HG03342 (cell line): ENCODE measurements around the gene RAB21.

Experiments
- ATAC-seq: cut with Tn5 transposase; IDR thresholded peaks from one replicate; pipeline ENCODE4 v1.9.1; 2021; ENCODE audit warnings: mild to moderate bottlenecking, moderate library complexity; ENCODE audit not compliant: unreplicated experiment

The RAB21 gene

DNA sequence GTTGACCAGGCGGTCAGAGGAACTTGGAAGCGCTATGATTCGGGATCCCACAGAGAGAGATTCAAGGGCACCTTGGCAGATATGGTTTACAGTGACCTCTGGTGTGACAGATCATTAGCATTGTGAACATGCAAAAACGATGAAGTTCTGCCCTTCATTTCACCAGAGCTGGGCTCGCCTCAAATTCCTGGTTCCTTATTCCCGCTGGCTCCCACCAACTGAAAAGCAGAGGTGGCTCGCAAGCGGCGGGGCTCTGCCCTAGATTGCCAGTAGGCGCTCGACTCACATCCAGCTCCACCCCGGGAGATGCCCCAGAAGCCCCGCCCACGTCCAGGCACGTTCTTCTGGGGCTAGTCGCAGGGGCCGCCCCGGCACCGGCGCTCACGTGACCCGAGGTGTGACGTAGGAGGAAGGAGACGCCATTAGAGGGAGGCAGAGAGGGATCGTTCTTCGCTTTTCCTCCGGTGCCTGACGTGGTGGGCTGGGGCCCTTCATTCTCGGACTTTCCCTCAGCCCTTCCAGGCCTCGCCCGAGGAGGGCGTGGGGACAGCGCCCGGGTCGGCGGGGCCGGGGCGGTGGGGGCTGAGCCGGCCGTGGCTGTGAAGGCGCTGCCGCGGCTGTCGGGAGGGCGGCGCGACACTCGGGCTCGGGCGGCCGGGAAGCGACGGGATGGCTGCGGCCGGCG is at the start of gene RAB21:
RAB21 (plus strand) TSS at position 403 of the 685 bp plus-strand sequence; CDS start at position 670, 267 bp downstream.
- peak; percentile 97 for ATAC-seq

GRCh38 chr12:71704920-71705319 is 49.7 kb upstream of the RAB21 start:
- no peak for ATAC-seq

DNA sequence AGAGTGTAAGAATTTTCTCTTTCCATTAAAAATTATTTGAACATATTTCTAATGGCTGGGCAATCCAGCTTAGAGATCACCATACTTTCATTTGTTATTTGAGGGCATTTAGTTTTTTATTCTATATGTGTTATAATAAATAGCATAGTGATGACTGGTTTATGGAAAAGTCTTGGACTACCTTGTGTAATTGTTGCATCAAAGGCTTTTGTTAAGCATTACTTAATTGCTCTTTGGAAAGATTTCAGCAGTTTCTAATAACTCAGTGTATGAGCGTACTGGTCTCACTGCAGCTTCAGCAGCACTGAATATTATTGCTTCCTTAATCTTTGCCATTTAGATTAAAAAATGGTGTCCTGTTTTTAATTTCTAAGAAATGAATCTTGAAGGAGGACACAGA is 46.0 kb upstream of the RAB21 start:
- ATAC-seq = no peak

GRCh38 chr12:71710276-71711125 is 44.2 kb upstream of the RAB21 start:
- no peak for ATAC-seq

GRCh38 chr12:71718611-71719010 is 36.1 kb upstream of the RAB21 start:
- no peak for ATAC-seq

- ATAC-seq = no peak
Measured at GRCh38 chr12:71719647-71720370, 34.9 kb upstream of the RAB21 start.

GRCh38 chr12:71721783-71722505 is 32.7 kb upstream of the RAB21 start:
- ATAC-seq = no peak

GRCh38 chr12:71725011-71725410 is 29.7 kb upstream of the RAB21 start:
- ATAC-seq = no peak

- ATAC-seq = no peak
Measured at GRCh38 chr12:71726548-71726947, 28.1 kb upstream of the RAB21 start.

DNA sequence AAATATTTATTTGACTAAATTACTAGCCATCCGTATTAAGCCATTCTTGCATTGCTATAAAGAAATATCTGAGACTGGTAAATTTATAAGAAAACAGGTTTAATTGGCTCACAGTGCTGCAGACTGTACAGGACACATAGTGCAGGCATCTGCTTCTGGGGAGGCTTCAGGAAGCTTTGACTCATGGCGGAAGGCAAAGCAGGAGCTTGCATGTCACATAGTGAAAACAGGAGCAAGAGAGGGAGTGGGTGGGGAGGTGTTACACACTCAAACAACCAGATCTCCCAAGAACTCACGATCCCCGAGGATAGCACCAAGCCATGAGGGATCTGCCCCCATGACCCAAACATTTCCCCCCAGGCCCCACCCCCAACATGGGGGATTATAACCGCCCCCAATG is 26.7 kb upstream of the RAB21 start:
- ATAC-seq = no peak

DNA sequence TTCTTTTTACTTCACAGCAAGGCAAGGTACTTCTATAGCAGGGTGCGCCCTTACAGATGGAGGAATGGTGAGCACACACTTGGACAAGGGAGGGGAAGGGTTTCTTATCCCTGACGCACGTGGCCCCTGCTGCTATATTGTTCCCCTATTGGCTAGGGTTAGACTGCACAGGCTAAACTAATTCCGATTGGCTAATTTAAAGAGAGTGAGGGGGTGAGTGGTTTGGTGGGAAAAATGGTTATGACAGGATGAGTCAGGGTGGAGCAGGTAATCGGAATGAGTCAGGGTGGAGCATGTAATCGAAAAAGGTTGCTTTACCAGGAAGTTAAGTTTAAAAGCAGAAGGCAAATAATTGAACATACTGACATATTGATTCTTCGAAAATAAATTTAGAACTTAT is 23.7 kb upstream of the RAB21 start:
- ATAC-seq = no peak

DNA sequence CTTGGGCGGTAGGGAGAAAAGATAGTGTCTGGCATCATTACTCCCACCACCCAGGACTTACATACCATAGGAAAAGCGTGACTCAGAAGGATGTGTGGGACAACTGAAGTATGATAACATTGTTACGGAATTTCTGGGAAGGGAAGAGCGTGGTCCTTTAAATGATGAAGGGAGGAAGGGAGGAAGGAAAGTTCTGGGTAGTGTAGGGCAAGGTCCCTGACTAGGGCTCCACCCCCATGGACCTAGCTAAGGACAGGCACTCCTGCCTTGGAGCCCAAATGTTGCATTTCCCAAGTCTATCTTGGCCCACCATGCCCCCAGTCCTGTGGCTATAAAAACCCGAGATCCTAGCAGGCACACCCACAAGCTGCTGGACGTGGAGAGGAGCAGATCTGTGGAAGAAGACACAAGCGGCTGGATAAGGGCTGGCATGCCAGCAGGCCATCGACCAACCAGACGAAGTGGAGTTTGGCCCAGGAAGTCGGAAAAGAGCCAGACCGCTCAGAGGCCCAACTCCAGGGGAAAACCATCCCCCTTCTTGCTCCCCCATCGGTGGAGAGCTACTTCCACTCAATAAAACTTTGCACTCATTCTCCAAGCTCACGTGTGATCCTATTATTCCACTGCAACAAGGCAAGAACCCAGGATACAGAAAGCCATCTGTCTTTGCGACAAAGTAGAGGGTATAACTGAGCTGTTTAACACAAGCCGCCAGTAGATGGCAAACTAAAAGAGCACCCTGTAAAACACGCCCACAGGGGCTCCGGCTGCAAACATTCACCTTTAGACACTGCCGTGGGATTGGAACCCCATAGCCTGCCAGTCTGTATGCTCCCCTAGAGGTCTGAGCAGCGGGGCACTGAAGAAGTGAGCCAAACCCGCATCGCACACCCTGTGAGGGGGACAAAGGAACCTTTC is 23.0 kb upstream of the RAB21 start:
- ATAC-seq = no peak

- ATAC-seq = no peak
Measured at GRCh38 chr12:71732357-71732712, 22.3 kb upstream of the RAB21 start.

DNA sequence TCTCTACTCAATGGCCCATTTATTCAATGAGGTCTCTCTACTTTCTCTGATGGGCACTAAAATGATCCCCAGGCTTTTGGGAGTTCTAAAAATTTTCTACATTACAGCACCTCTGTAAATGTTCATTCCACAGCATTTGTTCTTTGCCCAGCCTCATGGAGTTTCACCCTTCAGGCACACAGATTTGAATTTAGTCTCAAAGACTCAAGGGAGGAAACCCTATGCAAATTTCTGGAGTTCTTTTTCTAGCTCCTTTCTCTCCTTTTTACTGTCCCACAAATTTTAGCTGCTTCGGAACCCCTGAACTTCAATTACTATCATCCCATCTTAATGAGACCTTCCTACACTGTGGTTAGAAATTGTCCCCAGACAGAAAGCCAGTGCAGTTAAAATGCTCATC is 17.5 kb upstream of the RAB21 start:
- ATAC-seq = no peak

DNA sequence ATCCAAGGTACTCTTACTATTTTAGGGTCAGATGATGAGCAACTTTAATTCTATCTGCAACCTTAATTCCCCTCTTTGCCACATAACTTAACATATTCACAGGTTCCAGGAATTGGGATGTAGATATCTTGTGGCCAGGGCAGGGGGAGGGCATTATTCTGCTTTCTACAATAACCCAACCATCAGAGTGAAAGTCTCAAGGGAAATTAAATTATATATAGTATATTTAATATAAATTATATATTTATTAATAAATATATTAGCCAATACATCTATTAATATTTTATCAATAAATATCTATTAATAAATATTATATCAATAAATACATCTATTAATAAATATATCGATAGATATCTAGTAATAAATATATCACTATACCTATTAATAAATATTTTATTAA is 11.7 kb upstream of the RAB21 start:
- ATAC-seq = no peak

DNA sequence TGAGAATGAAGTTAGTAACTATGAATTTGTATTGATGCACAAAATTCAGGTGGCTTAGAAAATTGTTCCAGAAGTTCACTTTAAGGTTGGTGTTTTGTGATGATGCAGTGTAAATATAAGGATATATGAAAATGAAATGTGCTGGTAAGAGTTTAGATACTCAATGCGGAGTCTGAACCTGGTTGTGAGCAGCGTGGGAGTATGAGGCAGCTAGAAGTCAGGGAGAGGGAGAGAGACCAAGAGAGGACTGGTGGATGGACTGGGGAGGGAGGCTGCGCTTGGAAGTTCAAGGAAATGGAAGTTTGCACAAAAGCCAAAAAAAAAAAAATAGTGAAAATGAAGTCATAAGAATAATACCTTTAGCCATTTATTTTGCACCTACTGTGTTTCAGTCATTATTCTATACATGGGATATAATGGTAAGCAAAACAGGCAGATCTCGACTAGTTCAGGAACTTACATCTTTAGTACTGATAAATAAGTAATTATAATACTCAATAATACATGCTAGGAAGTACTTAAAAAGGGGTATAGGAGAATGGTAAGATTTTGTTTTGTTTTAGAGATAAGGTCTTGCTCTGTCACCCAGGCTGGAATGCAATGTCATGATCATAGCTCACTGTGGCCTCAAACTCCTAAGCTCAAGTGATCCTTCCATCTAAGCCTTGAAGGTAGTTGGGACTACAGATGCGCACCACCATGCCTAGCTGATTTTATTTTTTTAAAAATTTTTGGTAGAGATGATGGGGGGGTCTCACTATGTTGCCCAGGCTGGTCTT is 10.0 kb upstream of the RAB21 start:
- ATAC-seq = no peak

DNA sequence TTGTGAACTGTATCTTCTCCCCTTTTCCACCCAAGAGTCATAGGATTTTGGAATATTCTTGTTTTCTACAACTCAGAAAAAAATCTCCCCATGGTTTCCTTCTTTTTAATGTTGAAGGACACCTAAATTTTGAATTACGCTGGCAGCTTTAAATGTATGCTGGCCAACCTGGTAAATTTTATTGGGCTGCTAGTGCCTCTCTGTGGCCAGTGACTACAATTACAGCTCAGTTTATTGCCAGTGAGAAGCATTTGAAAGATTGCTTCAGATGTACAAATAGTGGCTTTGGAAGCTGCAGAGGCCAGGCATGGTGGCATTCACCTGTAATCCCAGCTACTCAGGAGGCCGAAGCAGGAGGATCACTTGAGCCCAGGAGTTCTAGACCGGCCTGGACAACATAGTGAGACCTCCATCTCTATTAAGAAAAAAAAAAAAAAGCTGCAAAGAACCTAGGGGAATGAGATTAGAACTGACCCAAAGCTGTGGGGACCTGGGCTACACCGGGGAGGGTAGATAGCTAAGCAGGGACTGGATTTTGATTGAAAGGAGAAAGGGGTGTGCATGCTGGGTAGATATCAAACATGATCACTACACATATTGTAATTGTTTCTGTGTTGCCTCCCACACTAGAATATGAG is 7.6 kb upstream of the RAB21 start:
- ATAC-seq = peak; percentile 91

DNA sequence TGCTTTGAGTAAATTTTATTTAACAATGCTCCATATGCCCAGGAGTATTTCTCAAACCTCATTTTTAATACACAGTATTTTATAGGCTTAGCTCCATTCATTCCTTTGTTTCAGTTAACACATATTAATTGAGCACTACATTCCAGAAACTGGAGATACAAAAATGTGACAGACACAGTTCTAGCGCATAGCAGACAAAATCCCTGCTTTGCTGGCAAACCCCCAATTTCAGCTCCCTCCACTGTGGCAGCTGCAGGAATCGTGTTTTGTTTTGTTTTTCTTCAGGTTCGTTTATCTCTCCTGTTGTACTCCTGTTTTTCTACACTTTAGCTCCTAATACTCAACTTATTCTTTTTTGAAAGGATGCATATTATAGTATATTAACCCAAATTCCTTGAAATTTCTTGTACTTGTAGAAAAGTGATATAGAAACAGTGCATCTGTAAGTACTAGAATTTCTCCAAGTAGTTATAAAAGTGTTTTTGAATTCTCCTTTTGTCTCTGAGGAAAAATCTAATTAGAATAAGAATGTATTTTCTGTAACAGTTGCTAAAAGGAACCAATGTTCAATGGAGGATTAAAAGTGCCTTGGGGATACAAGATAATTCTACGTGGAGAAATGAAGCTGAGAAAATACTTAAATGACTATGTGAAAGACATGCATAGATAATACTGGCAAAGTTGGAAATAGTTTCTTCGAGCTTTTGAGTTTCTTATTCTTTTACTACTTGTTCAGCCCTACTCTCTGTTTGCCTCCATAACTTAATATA is 6.4 kb upstream of the RAB21 start:
- no peak for ATAC-seq
